SK-N-SH (cell line): ENCODE results near the gene MEOX1.

Source experiments
- CHD2 ChIP-seq: fragments of 150-350 bp; IDR thresholded peaks from 2 replicates; pipeline ENCODE4 v1.6.1; 2018; ENCODE audit warnings: low read length; ENCODE audit not compliant: partially characterized antibody
- CTCF ChIP-seq: fragments of 200-600 bp; sonication (generic); IDR thresholded peaks from 2 replicates; pipeline ENCODE4 v1.6.1; 2017; ENCODE audit warnings: antibody characterized with exemption, mild to moderate bottlenecking, moderate library complexity
- ELF1 ChIP-seq: IDR thresholded peaks from 2 replicates; pipeline ENCODE4 v1.4.0; 2012
- EP300 ChIP-seq, 2 experiments: IDR thresholded peaks; 2 replicates each; pipeline versions ENCODE4 v1.4.0 to v1.6.1; 2012; ENCODE audit warnings: borderline replicate concordance in 1 of 2, low read depth in 1 of 2, low read length in 1 of 2
- EZH2phosphoT487 ChIP-seq: fragments of 200-600 bp; sonication (generic); IDR thresholded peaks from 2 replicates; pipeline ENCODE4 v1.6.1; 2017; ENCODE audit warnings: low read depth, mixed run types, mild to moderate bottlenecking, antibody characterized with exemption, moderate library complexity, borderline replicate concordance
- GABPA ChIP-seq: IDR thresholded peaks from 2 replicates; pipeline ENCODE4 v1.4.0; 2012; ENCODE audit warnings: low read depth, mild to moderate bottlenecking
- GATA2 ChIP-seq: sonication (generic); formaldehyde crosslinking; IDR thresholded peaks from 2 replicates; pipeline ENCODE4 v1.5.0; 2020; ENCODE audit warnings: mild to moderate bottlenecking, missing genetic modification reagents
- PBX3 ChIP-seq: IDR thresholded peaks from 2 replicates; pipeline ENCODE4; 2012
- POLR2AphosphoS5 ChIP-seq: IDR thresholded peaks from 2 replicates; pipeline ENCODE4 v1.6.1; 2012; ENCODE audit warnings: low read depth, low read length
- RAD21 ChIP-seq: IDR thresholded peaks from 2 replicates; pipeline ENCODE4 v1.6.1; 2012; ENCODE audit warnings: mild to moderate bottlenecking, low read length

- no peak for TF ChIP-seq EZH2phosphoT487
- no peak for TF ChIP-seq CTCF
- TF ChIP-seq GATA2 (CRISPR knock-in tag): no peak
- TF ChIP-seq CHD2: no peak
- no peak for TF ChIP-seq GABPA
- no peak for TF ChIP-seq PBX3
- TF ChIP-seq POLR2AphosphoS5: no peak
- TF ChIP-seq EP300 (IDR thresholded peaks at IDR 0.05; ENCODE audit: borderline replicate concordance in 1 of 2, low read depth in 1 of 2, low read length in 1 of 2): no peak
- TF ChIP-seq ELF1: no peak
- no peak for TF ChIP-seq RAD21
These were observed 58.4 kb downstream of the MEOX1 start for GRCh38 chr17:43603321-43603720.
